ENCODE measurements around the gene AKNAD1. TPM values are rescaled to one million over a fixed set of nuclear protein-coding genes. Genes with fewer than 3 reads are reported as not detected.

Gene AKNAD1
- total RNA-seq, 1 donor: 0.86 TPM

- DNase-seq (ENCODE audit: low read depth): no peak
- no peak for TF ChIP-seq CTCF (IDR thresholded peaks at IDR 0.05; ENCODE audit: insufficient read depth, low read depth, low read length)
These were observed 89.8 kb downstream of the AKNAD1 start for GRCh38 chr1:108767115-108767514.

More at GRCh38 chr1:108767115-108767514, 89.8 kb downstream of the AKNAD1 start:
- H3K4me3 ChIP-seq (ENCODE audit: low read depth, low read length): no peak overlapping the region

Other genes with a start within 250 kb of the AKNAD1 start
- gene HENMT1, start 196.0 kb downstream of the AKNAD1 start, total RNA-seq: 5.2 and 6.0 TPM in 2 replicates
- gene PRPF38B, start 164.8 kb downstream of the AKNAD1 start, total RNA-seq: 17.1 and 21.6 TPM in 2 replicates
- 0.43 TPM in 1 of 2 replicates, not detected in the other for gene FNDC7, start 144.2 kb downstream of the AKNAD1 start, total RNA-seq
- 39.9 and 79.5 TPM in 2 replicates for gene STXBP3, start 110.4 kb downstream of the AKNAD1 start, total RNA-seq
- gene GPSM2, start 19.9 kb upstream of the AKNAD1 start, total RNA-seq: 24.2 and 35.0 TPM in 2 replicates
- 26.7 and 41.9 TPM in 2 replicates for gene CLCC1, start 106.4 kb upstream of the AKNAD1 start, total RNA-seq
- 16.4 and 25.5 TPM in 2 replicates for gene WDR47, start 185.0 kb upstream of the AKNAD1 start, total RNA-seq
- 82.5 and 117 TPM in 2 replicates for gene TAF13, start 218.9 kb upstream of the AKNAD1 start, total RNA-seq
- gene TMEM167B, start 233.7 kb upstream of the AKNAD1 start, total RNA-seq: 22.2 and 28.1 TPM in 2 replicates